Measurements from ENCODE around the gene BDP1. TPM values are rescaled to one million over a fixed set of nuclear protein-coding genes. Genes with fewer than 3 reads are reported as not detected.

BDP1 gene
- total and polyA plus RNA-seq, 3 donors from 2014 or later, result 7.5 to 47.3 (median 34.6) TPM

DNA sequence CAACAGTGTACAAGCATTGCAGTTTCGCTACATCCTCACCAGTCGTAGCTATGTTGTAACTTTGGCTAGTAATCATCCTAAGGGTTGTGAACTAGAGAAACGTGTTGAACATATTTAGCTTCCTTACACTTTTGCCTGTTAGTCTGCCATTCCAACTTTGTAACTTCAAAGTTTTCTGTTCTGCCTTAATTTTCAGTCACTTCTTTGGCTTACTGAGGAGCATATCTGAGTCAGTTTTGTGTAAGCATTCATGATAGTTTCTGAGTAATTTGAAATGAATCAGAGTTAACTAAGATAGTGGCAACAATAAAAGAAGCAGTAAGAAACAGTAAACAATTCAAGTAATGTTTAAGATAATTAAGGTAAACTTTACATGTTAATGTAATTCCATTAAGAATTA, 72.8 kb downstream of the BDP1 start:
- TF ChIP-seq POLR2A (IDR thresholded peaks at IDR 0.05), result no peak
- TF ChIP-seq CTCF (IDR thresholded peaks at IDR 0.05), result no peak
- Histone ChIP-seq H3K27ac (no peak overlapping the region), H3K27me3 (no peaks in the 10 kb centered on the region), H3K4me1 (no peaks in the 10 kb centered on the region), H3K36me3 (ENCODE audit: low read depth, missing control alignments) (no peaks in the 10 kb centered on the region), H3K4me3 (no peak overlapping the region), H3K9me3 (no peaks in the 10 kb centered on the region)
- 77 to 82% methylated on average over 3 of the region's 3 CpGs for WGBS, 2 donors
- DNase-seq, result no peak
- intact Hi-C loops (cut with DNase I; ENCODE audit: low total_unique reads), result no loop called here

- H3K27me3 ChIP-seq, result no peaks in the 10 kb centered on the region
- intact Hi-C loops (cut with DNase I; ENCODE audit: low total_unique reads), result no loop called here
- no peaks in the 10 kb centered on the region for H3K4me1 ChIP-seq
- H3K27ac ChIP-seq, result no peak overlapping the region
- no peak overlapping the region for H3K4me3 ChIP-seq
- 65 to 79% methylated on average over 1 of the region's 1 CpG for WGBS, 2 donors
- no peak for TF ChIP-seq CTCF (IDR thresholded peaks at IDR 0.05)
- TF ChIP-seq POLR2A (IDR thresholded peaks at IDR 0.05), result no peak
- no peaks in the 10 kb centered on the region for H3K9me3 ChIP-seq
- DNase-seq, result no peak
- H3K36me3 ChIP-seq (ENCODE audit: low read depth, missing control alignments), result no peaks in the 10 kb centered on the region
Measured at GRCh38 chr5:71529682-71530081, 74.2 kb downstream of the BDP1 start.

- WGBS, 2 donors, result 80 to 83% methylated on average over 3 of the region's 3 CpGs
- no peak for DNase-seq
Measured at GRCh38 chr5:71533142-71533541, 77.7 kb downstream of the BDP1 start.

GRCh38 chr5:71533615-71534014, 78.2 kb downstream of the BDP1 start:
- no peak for DNase-seq
- no peak overlapping the region for H3K27ac ChIP-seq
- no peaks in the 10 kb centered on the region for H3K36me3 ChIP-seq (ENCODE audit: low read depth, missing control alignments)

More at GRCh38 chr5:71533142-71533541, 77.7 kb downstream of the BDP1 start:
- no peaks in the 10 kb centered on the region for H3K27me3 ChIP-seq
- H3K27ac ChIP-seq, result no peak overlapping the region
- no peaks in the 10 kb centered on the region for H3K4me1 ChIP-seq
- H3K4me3 ChIP-seq, result no peak overlapping the region
- no peak for TF ChIP-seq POLR2A (IDR thresholded peaks at IDR 0.05)
- no peak for TF ChIP-seq CTCF (IDR thresholded peaks at IDR 0.05)
- intact Hi-C loops (cut with DNase I; ENCODE audit: low total_unique reads), result no loop called here
- H3K9me3 ChIP-seq, result no peaks in the 10 kb centered on the region
- no peaks in the 10 kb centered on the region for H3K36me3 ChIP-seq (ENCODE audit: low read depth, missing control alignments)

More at GRCh38 chr5:71533615-71534014, 78.2 kb downstream of the BDP1 start:
- Histone ChIP-seq H3K4me3 (no peak overlapping the region), H3K4me1 (no peaks in the 10 kb centered on the region), H3K9me3 (no peaks in the 10 kb centered on the region), H3K27me3 (no peaks in the 10 kb centered on the region)
- TF ChIP-seq POLR2A (IDR thresholded peaks at IDR 0.05) (no peak), CTCF (IDR thresholded peaks at IDR 0.05) (no peak)
- intact Hi-C loops (cut with DNase I; ENCODE audit: low total_unique reads), result no loop called here
- WGBS, 2 donors, result 91 to 94% methylated on average over 1 of the region's 1 CpG

Measured in testis (tissue), 3 donors.